GM12874 (cell line): ENCODE data around the gene CHRNA10.

Experiments used
- TF ChIP-seq, protein P1 (sequence below): IDR thresholded peaks from 2 replicates; pipeline ENCODE4 v1.5.1; 2011; ENCODE audit warnings: low read depth, mild to moderate bottlenecking, control low read depth, low read length, moderate library complexity; ENCODE audit not compliant: insufficient read depth

CHRNA10 gene

DNA sequence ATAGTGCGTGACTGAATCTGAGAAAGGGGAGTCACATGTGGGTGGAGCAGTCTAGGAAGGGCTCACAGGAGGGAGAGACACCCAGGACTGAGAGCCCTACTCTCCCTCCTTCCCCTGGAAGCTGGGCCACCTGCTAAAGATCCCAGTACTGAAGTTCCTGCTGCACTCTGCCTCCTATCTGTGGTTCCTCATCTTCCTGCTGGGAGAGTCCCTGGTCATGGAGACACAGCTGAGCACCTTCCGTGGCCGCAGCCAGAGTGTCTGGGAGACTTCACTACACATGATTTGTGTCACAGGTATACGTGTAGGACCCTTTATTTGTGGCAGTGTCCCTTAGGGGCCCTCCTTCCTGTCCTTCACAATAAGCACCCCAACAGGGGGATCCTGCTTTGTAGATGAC, 48.7 kb downstream of the CHRNA10 start:
- TF ChIP-seq, protein P1, sequence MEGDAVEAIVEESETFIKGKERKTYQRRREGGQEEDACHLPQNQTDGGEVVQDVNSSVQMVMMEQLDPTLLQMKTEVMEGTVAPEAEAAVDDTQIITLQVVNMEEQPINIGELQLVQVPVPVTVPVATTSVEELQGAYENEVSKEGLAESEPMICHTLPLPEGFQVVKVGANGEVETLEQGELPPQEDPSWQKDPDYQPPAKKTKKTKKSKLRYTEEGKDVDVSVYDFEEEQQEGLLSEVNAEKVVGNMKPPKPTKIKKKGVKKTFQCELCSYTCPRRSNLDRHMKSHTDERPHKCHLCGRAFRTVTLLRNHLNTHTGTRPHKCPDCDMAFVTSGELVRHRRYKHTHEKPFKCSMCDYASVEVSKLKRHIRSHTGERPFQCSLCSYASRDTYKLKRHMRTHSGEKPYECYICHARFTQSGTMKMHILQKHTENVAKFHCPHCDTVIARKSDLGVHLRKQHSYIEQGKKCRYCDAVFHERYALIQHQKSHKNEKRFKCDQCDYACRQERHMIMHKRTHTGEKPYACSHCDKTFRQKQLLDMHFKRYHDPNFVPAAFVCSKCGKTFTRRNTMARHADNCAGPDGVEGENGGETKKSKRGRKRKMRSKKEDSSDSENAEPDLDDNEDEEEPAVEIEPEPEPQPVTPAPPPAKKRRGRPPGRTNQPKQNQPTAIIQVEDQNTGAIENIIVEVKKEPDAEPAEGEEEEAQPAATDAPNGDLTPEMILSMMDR = no peak

DNA sequence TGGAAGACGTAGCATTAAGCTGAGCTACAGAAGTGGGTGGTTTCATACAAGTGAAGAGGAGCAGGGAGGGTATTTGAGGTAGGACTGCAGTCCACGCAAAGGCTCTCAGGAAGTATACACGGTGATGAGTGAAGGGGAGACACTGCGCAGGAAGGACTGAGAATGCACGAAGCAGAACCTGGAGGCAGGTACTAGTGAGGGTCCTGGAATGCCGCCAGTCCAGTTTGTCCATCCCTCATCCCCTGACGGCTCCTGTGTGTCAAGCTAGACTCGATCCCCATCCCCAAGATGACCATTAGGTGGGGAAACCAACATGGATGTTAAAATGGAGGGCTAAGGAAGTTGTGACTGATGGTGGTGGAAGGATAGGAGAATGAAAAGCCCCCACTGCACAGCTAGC, 53.2 kb downstream of the CHRNA10 start:
- TF ChIP-seq, protein P1 = no peak

DNA sequence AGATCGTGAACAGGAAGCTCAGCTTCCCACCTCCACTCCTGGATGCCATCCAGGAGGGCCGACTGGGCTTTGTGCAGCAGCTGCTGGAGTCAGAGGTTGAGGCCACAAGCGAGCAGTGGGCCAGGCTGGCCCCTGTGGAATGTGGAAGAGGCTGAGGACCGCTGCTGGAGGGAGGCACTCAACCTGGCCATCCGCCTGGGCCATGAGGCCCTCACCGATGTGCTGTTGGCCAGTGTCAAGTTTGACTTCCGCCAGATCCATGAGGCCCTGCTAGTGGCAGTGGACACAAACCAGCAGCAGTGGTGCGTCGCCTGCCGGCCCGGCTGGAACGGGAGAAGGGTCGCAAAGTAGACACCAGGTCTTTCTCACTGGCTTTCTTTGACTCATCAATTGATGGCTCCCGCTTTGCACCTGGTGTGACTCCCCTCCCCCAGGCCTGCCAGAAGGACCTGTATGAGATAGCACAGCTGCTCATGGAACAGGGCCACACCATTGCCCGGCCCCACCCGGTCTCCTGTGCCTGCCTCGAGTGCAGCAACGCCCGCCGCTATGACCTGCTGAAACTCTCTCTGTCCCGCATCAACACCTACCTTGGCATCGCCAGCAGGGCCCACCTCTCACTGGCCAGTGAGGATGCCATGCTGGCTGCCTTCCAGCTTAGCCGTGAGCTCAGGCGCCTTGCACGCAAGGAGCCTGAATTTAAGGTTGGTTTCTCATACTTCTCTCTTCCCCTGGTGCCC, 54.3 kb downstream of the CHRNA10 start:
- TF ChIP-seq, protein P1 = no peak

DNA sequence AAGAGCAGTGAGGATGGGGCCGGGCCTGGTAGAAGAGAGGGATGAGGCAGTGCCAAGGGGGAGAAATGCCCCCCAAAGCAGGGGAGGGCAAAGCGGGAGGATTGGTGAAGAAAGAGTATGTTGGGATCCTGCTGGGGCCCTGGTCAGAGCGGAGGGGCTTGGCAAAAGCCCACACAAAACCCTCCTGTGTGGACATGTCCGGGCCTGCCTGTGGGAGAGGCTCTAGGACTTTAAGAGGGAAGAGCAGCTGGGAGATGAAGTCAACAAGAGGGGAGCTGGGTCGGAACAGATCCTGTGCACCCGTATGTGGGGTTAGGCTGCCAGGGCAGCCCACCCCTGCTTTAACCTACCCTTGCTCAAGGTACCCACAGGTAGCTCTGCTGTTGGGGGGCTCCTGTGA, 55.2 kb downstream of the CHRNA10 start:
- TF ChIP-seq, protein P1 = no peak
